Endothelial cell of umbilical vein (primary cell): ENCODE measurements around the gene GRIK1. TPM values are rescaled to one million over a fixed set of nuclear protein-coding genes. Genes with fewer than 3 reads are reported as not detected.

Experiments used
- BruUV-seq: library from RNA; stranded (reverse); fragments of 400-500 nt; replicated peaks from 2 replicates; lab custom pipeline; 2021; lab: Mats Ljungman, UMichigan
- CTCF ChIA-PET: fragments of 300-600, 350-600 bp; sonication (Branson Sonifier 250); formaldehyde crosslinking; loops from one replicate; lab custom pipeline; 2021; ENCODE audit warnings: antibody characterized with exemption, inconsistent platforms; lab: Charles Lee
- POLR2A ChIA-PET: fragments of 300-600, 350-600 bp; sonication (Branson Sonifier 250); formaldehyde crosslinking; loops from one replicate; lab custom pipeline; 2021; ENCODE audit warnings: antibody characterized with exemption, inconsistent platforms; lab: Charles Lee
- DNase-seq: peaks from one replicate; pipeline ENCODE4 v3.0.0-alpha.2; 2011; ENCODE audit warnings: low read depth, low spot score
- FAIRE-seq: peaks from 2 replicates; lab custom pipeline; 2011; peaks lifted over from hg19 to GRCh38; lab: Jason Lieb, UNC
- H2AFZ ChIP-seq: 2 replicates; pipeline ENCODE4 v1.6.0; 2012; ENCODE audit warnings: low read depth, low read length, control low read depth, inconsistent platforms
- H3K27ac ChIP-seq: 2 replicates; pipeline ENCODE4 v1.5.1; 2011; ENCODE audit warnings: low read depth, mild to moderate bottlenecking, control low read depth, low read length, moderate library complexity; ENCODE audit not compliant: insufficient read depth
- H3K27me3 ChIP-seq, 2 experiments: 2 replicates each; pipeline versions ENCODE4 v1.6.0 to v1.6.1; 2011; ENCODE audit warnings: low read length in 2 of 2, mixed read lengths in 1 of 2; ENCODE audit not compliant: control insufficient read depth in 2 of 2, insufficient read depth in 2 of 2
- H3K36me3 ChIP-seq, 2 experiments: 2 replicates in 1 of 2; 3 replicates in 1 of 2; pipeline ENCODE4 v1.5.1; 2011; ENCODE audit warnings: low read length in 2 of 2, mild to moderate bottlenecking in 1 of 2, moderate library complexity in 1 of 2; ENCODE audit not compliant: control insufficient read depth in 2 of 2, insufficient read depth in 2 of 2; ENCODE audit errors: extremely low read depth in 1 of 2
- H3K4me1 ChIP-seq: 3 replicates; pipeline ENCODE4 v1.5.1; 2011; ENCODE audit warnings: mild to moderate bottlenecking, low read length; ENCODE audit not compliant: control insufficient read depth, insufficient read depth; ENCODE audit errors: extremely low read depth
- H3K4me2 ChIP-seq: 2 replicates; pipeline ENCODE4 v1.6.1; 2011; ENCODE audit warnings: low read length, control low read depth, mixed read lengths; ENCODE audit not compliant: insufficient read depth
- H3K4me3 ChIP-seq, 3 experiments: fragments of 200-600 bp in 1 of 3; sonication (generic), shearing (Covaris generic) in 1 of 3; replicated peaks in 1 of 3; 2 replicates each; pipeline ENCODE4 v1.5.1; 2011 to 2016; ENCODE audit warnings: control low read depth in 3 of 3, low read length in 3 of 3, mild to moderate bottlenecking in 2 of 3, inconsistent platforms in 1 of 3, low read depth in 1 of 3, moderate library complexity in 1 of 3; ENCODE audit not compliant: insufficient read depth in 1 of 3
- H3K79me2 ChIP-seq: 2 replicates; pipeline ENCODE4 v1.6.0; 2012; ENCODE audit warnings: low read length, inconsistent platforms; ENCODE audit not compliant: control insufficient read depth, insufficient read depth
- H3K9ac ChIP-seq: replicated peaks from 2 replicates; pipeline ENCODE3; 2011; ENCODE audit warnings: low read length, control low read depth; ENCODE audit not compliant: insufficient read depth; ENCODE audit errors: extremely low read depth
- H3K9me1 ChIP-seq: replicated peaks from 3 replicates; pipeline ENCODE4 v1.6.0; 2011; ENCODE audit warnings: mild to moderate bottlenecking, low read length; ENCODE audit not compliant: control insufficient read depth, insufficient read depth; ENCODE audit errors: extremely low read depth
- H3K9me3 ChIP-seq: replicated peaks from 2 replicates; pipeline ENCODE4 v1.5.1; 2012; ENCODE audit warnings: low read length, inconsistent platforms; ENCODE audit not compliant: control insufficient read depth, insufficient read depth
- H4K20me1 ChIP-seq: replicated peaks from 2 replicates; pipeline ENCODE3; 2011; ENCODE audit warnings: mild to moderate bottlenecking, low read length; ENCODE audit not compliant: control insufficient read depth, insufficient read depth; ENCODE audit errors: extremely low read depth
- EZH2 ChIP-seq: IDR thresholded peaks from 2 replicates; pipeline ENCODE4 v1.6.1; 2012; ENCODE audit warnings: borderline replicate concordance, low read depth, mild to moderate bottlenecking, moderate library complexity, low read length, inconsistent platforms; ENCODE audit not compliant: severe bottlenecking
- FOS ChIP-seq: IDR thresholded peaks from 2 replicates; pipeline ENCODE4 v1.6.1; 2011; ENCODE audit warnings: mild to moderate bottlenecking, low read length, moderate library complexity, borderline replicate concordance; ENCODE audit not compliant: insufficient read depth
- GATA2 ChIP-seq: IDR thresholded peaks from 2 replicates; pipeline ENCODE4 v1.7.0; 2011; ENCODE audit warnings: low read depth, mild to moderate bottlenecking, moderate library complexity, mixed read lengths, low read length; ENCODE audit not compliant: insufficient read length, insufficient read depth
- JUN ChIP-seq: IDR thresholded peaks from 2 replicates; pipeline ENCODE4 v1.6.1; 2011; ENCODE audit warnings: borderline replicate concordance, low read depth; ENCODE audit not compliant: insufficient read length, insufficient read depth
- MAX ChIP-seq: IDR thresholded peaks from 2 replicates; pipeline ENCODE4 v1.6.1; 2011; ENCODE audit not compliant: insufficient read depth, insufficient read length
- MYC ChIP-seq: IDR thresholded peaks from one replicate; pipeline ENCODE4 v1.6.1; 2011; ENCODE audit warnings: mild to moderate bottlenecking, low read depth, low read length
- POLR2A ChIP-seq: IDR thresholded peaks from 2 replicates; pipeline ENCODE4 v1.6.1; 2012; ENCODE audit warnings: low read depth, mild to moderate bottlenecking, control low read depth, low read length
- POLR2AphosphoS5 ChIP-seq: IDR thresholded peaks from 2 replicates; pipeline ENCODE4 v1.6.1; 2012; ENCODE audit warnings: low read depth, mild to moderate bottlenecking, control low read depth, low read length, moderate library complexity; ENCODE audit not compliant: insufficient read depth
- dilution Hi-C: fragments of 300-500 bp; cut with MboI; formaldehyde crosslinking; loops from one replicate; pipeline ENCODE4 v1.15.0; 2019; ENCODE audit warnings: low sequenced_read_pairs; ENCODE audit not compliant: extremely low pct_ligation_motif_present
- intact Hi-C: fragments of 100-400 bp; cut with micrococcal nuclease; formaldehyde crosslinking; loops from one replicate; pipeline ENCODE4 v1.10.0; 2022
- polyA plus RNA-seq, 4 experiments: library from polyadenylated mRNA; depleted of rRNA in 3 of 4; stranded (reverse) in 3 of 4; unstranded in 1 of 4; fragments of >200 nt; gene quantifications; 2 replicates each; pipeline versions ENCODE4 v1.2.1 to v1.2.3, GENCODE V29; 2011 to 2012; ENCODE audit warnings: missing spikeins in 1 of 4
- total RNA-seq: library from RNA; stranded (reverse); gene quantifications from 2 replicates; pipeline ENCODE4 v1.2.3, GENCODE V29; 2021
- TF ChIP-seq, protein P1 (sequence below), 2 donors: IDR thresholded peaks; 1 replicate in 1 of 2; 2 replicates in 1 of 2; pipeline ENCODE4 v1.5.1; 2011; ENCODE audit warnings: low read length in 2 of 2, mild to moderate bottlenecking in 2 of 2, moderate library complexity in 2 of 2, control low read depth in 1 of 2, inconsistent platforms in 1 of 2, low read depth in 1 of 2; ENCODE audit not compliant: insufficient read depth in 1 of 2; ENCODE audit errors: extremely low read depth in 1 of 2

The GRIK1 gene
- total and polyA plus RNA-seq, 2 donors (not counting 3 experiments of a cell fraction or from before 2014, with no cell fraction given), result not detected

- intact Hi-C loops, result no loop called here
- H3K4me1 ChIP-seq, result no peaks in the 10 kb centered on the region
- no peaks in the 10 kb centered on the region for H4K20me1 ChIP-seq
- no peak overlapping the region for H3K9ac ChIP-seq
- TF ChIP-seq MAX (no peak), POLR2AphosphoS5 (no peak), FOS (no peak), EZH2 (no peak), JUN (no peak), GATA2 (no peak), POLR2A (no peak), MYC (no peak)
- TF ChIP-seq, protein P1, sequence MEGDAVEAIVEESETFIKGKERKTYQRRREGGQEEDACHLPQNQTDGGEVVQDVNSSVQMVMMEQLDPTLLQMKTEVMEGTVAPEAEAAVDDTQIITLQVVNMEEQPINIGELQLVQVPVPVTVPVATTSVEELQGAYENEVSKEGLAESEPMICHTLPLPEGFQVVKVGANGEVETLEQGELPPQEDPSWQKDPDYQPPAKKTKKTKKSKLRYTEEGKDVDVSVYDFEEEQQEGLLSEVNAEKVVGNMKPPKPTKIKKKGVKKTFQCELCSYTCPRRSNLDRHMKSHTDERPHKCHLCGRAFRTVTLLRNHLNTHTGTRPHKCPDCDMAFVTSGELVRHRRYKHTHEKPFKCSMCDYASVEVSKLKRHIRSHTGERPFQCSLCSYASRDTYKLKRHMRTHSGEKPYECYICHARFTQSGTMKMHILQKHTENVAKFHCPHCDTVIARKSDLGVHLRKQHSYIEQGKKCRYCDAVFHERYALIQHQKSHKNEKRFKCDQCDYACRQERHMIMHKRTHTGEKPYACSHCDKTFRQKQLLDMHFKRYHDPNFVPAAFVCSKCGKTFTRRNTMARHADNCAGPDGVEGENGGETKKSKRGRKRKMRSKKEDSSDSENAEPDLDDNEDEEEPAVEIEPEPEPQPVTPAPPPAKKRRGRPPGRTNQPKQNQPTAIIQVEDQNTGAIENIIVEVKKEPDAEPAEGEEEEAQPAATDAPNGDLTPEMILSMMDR (IDR thresholded peaks at IDR 0.05; ENCODE audit: extremely low read depth in 1 of 2, insufficient read depth in 1 of 2, low read depth in 1 of 2, low read length in 2 of 2), result no peak
- H3K4me3 ChIP-seq, result no peak overlapping the region
- ChIA-PET POLR2A (no interaction called here), CTCF (no interaction called here)
- FAIRE-seq (no peak), DNase-seq (no peak)
- H3K79me2 ChIP-seq, result no peaks in the 10 kb centered on the region
- no peak overlapping the region for H2AFZ ChIP-seq
- no peak overlapping the region for H3K4me2 ChIP-seq
- no peaks in the 10 kb centered on the region for H3K9me1 ChIP-seq
- H3K9me3 ChIP-seq, result no peaks in the 10 kb centered on the region
- BruUV-seq, result no TSS peak
- no peak overlapping the region for H3K27ac ChIP-seq
- dilution Hi-C loops, result no loop called here
- no peaks in the 10 kb centered on the region for H3K36me3 ChIP-seq
- H3K27me3 ChIP-seq, result no peaks in the 10 kb centered on the region
Observed at GRCh38 chr21:29624776-29625175, 315.0 kb downstream of the GRIK1 start.
